HUES64 (cell line): ENCODE results near the gene POLR2I.
"Not testable (repeated sequence)": the region's sequence is repeated elsewhere in the genome, so short reads cannot be mapped to it uniquely, and the experiment has no call there.

ENCODE experiments used
- H3K27ac ChIP-seq: 2 replicates; pipeline ENCODE4 v1.7.0; 2013; ENCODE audit warnings: low read depth, low read length, inconsistent platforms
- H3K27me3 ChIP-seq: 2 replicates; pipeline ENCODE4 v1.6.1; 2013; ENCODE audit warnings: mild to moderate bottlenecking, low read length; ENCODE audit not compliant: insufficient read depth
- H3K36me3 ChIP-seq: 2 replicates; pipeline ENCODE4 v1.6.1; 2013; ENCODE audit warnings: mild to moderate bottlenecking, low read length; ENCODE audit not compliant: insufficient read depth
- H3K4me1 ChIP-seq: 2 replicates; pipeline ENCODE4 v1.6.1; 2013; ENCODE audit warnings: mild to moderate bottlenecking, low read length, moderate library complexity; ENCODE audit not compliant: insufficient read depth
- H3K4me3 ChIP-seq: 2 replicates; pipeline ENCODE4 v1.5.1; 2013; ENCODE audit warnings: mild to moderate bottlenecking, low read length, moderate library complexity
- H3K9ac ChIP-seq: 2 replicates; pipeline ENCODE4 v1.6.1; 2013; ENCODE audit warnings: mild to moderate bottlenecking, low read depth, low read length
- H3K9me3 ChIP-seq: 2 replicates; pipeline ENCODE4 v1.6.1; 2013; ENCODE audit warnings: low read depth, low read length; ENCODE audit not compliant: insufficient read depth
- WGBS: fragments of 150-250, 120-280 bp; methylation state at CpG from one replicate; pipeline ENCODE4 v1.1.7; 2013; ENCODE audit warnings: missing lambda C conversion rate; 5-methylcytosine and 5-hydroxymethylcytosine counted together

POLR2I gene

DNA sequence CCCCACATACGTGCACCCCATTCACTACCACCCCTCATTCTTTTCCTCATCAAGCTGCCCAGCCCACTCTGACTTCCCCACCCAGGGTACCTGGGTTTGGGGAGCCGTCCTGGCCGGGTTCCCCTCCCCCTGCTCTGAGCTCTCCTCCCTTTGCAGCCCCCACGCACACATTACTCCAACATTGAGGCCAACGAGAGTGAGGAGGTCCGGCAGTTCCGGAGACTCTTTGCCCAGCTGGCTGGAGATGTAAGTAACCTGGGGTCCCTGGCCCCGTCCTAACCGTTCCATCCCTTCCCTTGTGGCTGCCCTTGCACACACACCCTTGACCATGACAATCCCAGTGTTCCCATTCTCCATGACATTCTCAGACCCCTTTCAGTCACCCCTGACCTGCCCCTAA, 27.8 kb upstream of the POLR2I start:
- Histone ChIP-seq H3K9ac (no peak overlapping the region), H3K27me3 (no peaks in the 10 kb centered on the region), H3K36me3 (peaks cover 47% of the 10 kb centered on the region), H3K4me3 (no peak overlapping the region), H3K27ac (no peak overlapping the region), H3K4me1 (no peaks in the 10 kb centered on the region; the same call in 1 of the 2 replicates), H3K9me3 (no peaks in the 10 kb centered on the region)
- WGBS: 97% methylated on average over 9 of the region's 9 CpGs

DNA sequence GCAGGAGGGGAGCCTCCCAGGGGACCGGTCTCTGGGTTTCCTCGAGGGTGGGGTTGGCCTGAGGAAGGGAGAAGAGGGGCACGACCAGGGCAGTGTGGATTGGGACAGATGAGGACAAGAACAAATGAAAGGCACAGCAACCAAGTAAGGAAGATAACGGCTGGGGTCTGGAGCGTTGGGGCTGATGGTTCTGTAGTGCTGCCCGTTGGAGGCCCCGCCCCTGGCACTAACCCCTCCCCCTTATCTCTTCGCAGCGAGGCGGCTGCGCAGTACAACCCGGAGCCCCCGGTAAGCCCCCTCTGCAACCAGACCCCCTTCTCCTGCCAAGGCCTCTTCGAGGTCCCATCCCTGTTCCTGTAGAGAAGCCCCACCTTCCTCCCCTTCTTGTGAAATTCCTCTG, 27.4 kb upstream of the POLR2I start:
- peaks cover 44% of the 10 kb centered on the region for H3K36me3 ChIP-seq
- H3K4me3 ChIP-seq: peak overlapping the region; percentile 51
- no peak overlapping the region for H3K9ac ChIP-seq
- no peaks in the 10 kb centered on the region for H3K9me3 ChIP-seq
- H3K4me1 ChIP-seq: no peaks in the 10 kb centered on the region; the same call in 1 of the 2 replicates
- no peaks in the 10 kb centered on the region for H3K27me3 ChIP-seq
- 96% methylated on average over 14 of the region's 14 CpGs for WGBS
- no peak overlapping the region for H3K27ac ChIP-seq

DNA sequence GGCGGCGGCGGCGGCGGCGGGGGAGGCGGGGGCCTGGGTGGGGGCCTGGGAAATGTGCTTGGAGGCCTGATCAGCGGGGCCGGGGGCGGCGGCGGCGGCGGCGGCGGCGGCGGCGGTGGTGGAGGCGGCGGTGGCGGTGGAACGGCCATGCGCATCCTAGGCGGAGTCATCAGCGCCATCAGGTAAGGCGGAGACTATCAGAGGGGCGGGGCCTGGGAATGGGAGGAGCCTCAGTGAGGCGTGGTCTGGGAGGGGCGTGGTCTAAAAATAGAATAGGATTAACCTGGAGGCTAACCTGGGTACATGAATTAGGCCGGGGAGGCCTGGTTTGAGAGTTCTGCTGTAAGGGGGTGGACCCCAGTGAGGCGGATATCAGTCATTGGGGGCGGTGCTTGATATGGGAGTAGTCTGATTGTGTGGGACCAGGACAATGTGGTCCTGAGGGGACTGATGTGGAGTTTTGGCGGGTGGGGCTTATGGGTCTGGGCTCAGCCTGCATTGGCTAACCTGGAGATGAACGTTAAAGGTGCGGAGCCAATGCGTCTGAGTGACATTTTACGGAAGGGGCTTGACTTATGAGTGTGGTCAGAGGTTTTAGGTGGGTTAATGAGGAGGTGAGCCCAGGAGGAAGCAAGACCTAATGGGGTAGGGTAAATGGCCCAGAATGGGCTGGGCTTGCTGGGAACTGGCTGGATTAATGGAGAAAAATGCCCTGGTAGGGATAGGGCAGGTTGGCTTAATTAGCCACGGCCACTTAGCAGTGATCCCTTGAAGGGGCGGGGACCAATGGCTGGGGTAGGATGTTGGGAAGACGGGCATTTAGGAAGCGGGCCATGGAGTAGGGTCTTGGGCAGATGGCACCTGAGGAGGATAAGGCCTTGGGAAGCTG, 26.6 kb upstream of the POLR2I start:
- H3K4me3 ChIP-seq: peak overlapping the region; percentile 100
- no peaks in the 10 kb centered on the region for H3K27me3 ChIP-seq
- H3K27ac ChIP-seq: peak overlapping the region; percentile 92; the same call in 1 of the 2 replicates
- H3K9me3 ChIP-seq: no peaks in the 10 kb centered on the region
- H3K9ac ChIP-seq: no peak overlapping the region
- H3K36me3 ChIP-seq: peaks cover 36% of the 10 kb centered on the region
- H3K4me1 ChIP-seq: no peaks in the 10 kb centered on the region; the same call in 1 of the 2 replicates
- 17% methylated on average over 34 of the region's 42 CpGs for WGBS

DNA sequence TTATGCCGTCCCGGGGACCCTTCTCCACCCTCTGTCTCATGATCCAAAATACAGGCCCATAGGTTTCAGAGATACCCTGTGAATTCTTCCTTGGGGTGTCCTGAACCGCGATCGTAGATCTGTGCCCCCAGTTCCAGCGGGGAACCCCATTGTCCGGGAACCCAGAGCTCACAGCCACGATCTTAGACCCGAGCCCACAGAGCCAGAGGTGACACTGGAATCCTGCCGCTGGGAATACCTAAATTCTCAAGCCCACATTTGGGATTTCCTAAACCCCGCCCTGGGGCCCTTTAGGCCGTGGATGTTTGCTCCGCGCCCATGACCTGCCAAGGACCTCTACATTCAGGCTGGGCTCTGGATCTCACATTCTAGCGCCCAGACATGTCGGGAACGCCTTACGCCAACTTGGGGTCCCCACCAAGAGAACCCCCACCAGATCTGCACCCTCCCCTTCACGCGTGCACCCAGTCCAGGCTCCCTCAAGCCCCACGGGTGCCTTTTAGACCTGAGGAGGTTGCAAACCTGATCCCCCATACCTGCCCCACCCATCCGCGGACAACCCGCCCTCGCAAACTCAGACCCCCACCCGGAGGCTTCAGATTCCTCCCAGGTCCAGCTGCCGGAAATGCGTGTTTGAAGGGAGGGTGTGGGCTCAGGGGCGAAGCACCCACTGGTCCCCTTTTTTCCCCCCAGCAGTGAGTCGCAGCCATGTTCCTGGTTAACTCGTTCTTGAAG, 25.8 kb upstream of the POLR2I start:
- H3K36me3 ChIP-seq: peaks cover 28% of the 10 kb centered on the region
- H3K27ac ChIP-seq: peak overlapping the region; percentile 92
- H3K4me3 ChIP-seq: peak overlapping the region; percentile 100
- H3K9ac ChIP-seq: peak overlapping the region; percentile 91
- no peaks in the 10 kb centered on the region for H3K27me3 ChIP-seq
- no peaks in the 10 kb centered on the region for H3K9me3 ChIP-seq
- H3K4me1 ChIP-seq: no peaks in the 10 kb centered on the region; the same call in 1 of the 2 replicates
- under 1% methylated on average over 29 of the region's 31 CpGs for WGBS

DNA sequence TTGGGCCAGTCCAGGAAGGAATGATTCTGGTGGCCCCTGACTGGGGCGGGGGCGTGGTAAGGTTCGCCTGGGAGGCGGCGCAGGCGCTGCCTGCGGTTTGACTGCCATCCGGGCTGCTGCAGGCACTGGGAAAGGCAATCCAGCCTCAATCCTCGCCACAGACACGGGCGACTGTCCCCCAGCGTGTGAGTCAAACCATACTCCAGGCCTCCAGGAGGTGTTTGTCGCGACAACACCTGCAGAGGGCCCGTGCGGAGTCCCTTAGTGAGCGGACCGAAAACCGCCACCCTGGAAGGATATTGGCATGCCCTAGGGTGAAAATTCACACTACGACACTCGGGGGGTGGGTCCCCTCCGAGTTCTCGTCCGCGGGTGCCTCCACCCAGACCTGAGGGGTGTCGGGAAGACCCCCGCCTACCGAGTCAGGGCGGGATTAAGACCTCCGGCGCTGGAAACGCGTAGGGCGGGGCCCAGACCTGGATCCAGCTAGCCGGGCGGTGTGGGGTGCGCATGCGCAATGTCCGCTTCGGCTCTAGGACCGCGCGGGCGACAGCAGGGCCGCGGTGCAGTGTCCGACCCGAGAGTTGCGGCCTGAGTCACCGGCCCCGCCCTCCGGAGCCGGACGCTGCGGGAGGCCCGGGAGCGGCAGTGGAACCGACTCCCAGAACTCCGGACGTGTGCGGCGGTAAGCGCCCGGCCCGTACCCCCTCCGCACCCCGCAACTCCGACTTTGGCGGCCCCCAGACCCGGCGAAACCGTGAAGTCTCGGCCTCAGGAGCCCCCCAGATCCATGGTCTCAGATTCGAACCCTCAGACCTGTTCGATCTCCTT, 25.0 kb upstream of the POLR2I start, which contains the start of gene CAPNS1:
Gene CAPNS1, plus strand, starts transcription at position 594 of the 831 bp plus-strand sequence. CDS start 946 bp downstream, outside the sequence.
- WGBS: under 1% methylated on average over 75 of the region's 75 CpGs
- H3K4me1 ChIP-seq: no peaks in the 10 kb centered on the region; the same call in 1 of the 2 replicates
- H3K36me3 ChIP-seq: peaks cover 21% of the 10 kb centered on the region
- H3K4me3 ChIP-seq: peak within 1 kb of the TSS; percentile 100
- H3K27ac ChIP-seq: peak within 1 kb of the TSS; percentile 92
- no peaks in the 10 kb centered on the region for H3K9me3 ChIP-seq
- peak within 1 kb of the TSS; percentile 91 for H3K9ac ChIP-seq
- H3K27me3 ChIP-seq: no peaks in the 10 kb centered on the region

DNA sequence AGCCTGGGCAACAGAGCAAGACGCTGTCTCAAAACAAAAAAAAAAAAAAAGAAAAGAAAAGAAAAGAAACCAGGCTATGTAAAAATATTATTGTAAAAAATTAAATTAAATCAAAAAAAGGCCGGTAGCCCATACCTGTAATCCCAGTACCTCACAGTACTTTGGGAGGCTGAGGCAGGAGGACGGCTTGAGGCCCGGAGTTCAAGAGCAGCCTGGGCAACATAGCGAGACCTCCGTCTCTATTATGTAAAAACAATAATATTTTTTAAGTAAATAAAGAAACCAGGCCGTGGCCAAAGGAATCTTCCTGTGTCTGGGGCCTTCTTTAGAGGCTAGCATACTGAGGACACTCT, 24.4 kb upstream of the POLR2I start:
- Histone ChIP-seq H3K27ac (peak overlapping the region; percentile 91), H3K9ac (peak overlapping the region; percentile 84), H3K36me3 (peaks cover 15% of the 10 kb centered on the region), H3K27me3 (no peaks in the 10 kb centered on the region), H3K4me3 (peak overlapping the region; percentile 100), H3K4me1 (no peaks in the 10 kb centered on the region; the same call in 1 of the 2 replicates), H3K9me3 (no peaks in the 10 kb centered on the region)
- 66% methylated on average over 4 of the region's 7 CpGs for WGBS

DNA sequence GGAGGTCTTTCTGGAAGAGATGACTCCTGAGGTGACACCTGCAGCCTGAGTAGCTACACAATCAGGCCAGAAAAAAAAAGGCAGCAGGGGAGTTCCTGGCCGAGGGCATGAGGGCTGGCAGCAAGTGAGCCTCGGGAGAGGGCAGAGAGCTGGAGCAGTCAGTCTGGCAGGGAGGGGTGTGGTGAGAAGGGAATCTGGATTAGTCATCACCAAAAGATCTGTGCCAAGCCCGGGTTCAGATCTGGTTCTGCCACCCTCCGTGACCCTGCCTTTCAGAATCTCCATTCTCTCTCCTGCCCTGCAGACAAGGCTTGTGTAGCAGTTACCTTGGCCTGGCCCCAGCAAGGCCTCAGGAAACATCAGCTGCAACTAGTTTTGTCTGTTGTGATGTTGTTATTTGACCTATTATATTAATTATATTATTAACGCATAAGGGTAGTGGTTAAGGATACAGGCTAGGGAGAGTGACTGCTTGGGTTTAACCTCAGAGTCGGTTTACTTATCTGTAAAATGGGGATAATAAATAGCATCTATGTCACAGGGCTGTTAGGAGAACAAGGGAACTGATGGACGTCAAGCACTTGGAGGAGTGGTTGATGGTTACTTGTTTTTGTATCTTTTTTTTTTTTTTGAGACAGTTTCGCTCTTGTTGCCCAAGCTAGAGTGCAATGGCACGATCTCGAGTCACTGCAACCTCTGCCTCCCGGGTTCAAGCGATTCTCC, 22.4 kb upstream of the POLR2I start:
- Histone ChIP-seq H3K36me3 (peaks cover 2% of the 10 kb centered on the region; the same call in 1 of the 2 replicates), H3K4me3 (no peak overlapping the region), H3K9me3 (no peaks in the 10 kb centered on the region), H3K27ac (no peak overlapping the region), H3K9ac (no peak overlapping the region), H3K4me1 (no peaks in the 10 kb centered on the region; the same call in 1 of the 2 replicates), H3K27me3 (no peaks in the 10 kb centered on the region)
- 81% methylated on average over 12 of the region's 12 CpGs for WGBS

DNA sequence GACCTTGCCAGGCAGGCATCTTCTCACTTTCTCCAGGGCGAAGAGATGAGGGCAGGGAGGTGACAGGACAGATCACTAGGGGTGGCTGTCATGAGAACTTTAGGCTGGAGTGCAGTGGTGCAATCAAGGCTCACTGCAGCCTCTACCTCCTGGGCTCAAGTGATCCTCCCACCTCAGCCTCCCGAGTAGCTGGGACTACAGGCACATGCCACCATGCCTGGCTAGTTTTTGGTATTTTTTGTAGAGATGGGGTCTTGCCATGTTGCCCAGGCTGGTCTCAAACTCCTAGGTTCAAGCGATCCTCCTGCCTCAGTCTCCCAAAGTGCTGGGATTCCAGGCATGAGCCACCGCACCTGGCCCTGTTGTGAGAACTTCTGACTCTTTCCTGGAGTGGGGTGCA, 20.2 kb upstream of the POLR2I start:
- not testable (repeated sequence) for H3K4me1 ChIP-seq
- WGBS: 91% methylated on average over 4 of the region's 4 CpGs

DNA sequence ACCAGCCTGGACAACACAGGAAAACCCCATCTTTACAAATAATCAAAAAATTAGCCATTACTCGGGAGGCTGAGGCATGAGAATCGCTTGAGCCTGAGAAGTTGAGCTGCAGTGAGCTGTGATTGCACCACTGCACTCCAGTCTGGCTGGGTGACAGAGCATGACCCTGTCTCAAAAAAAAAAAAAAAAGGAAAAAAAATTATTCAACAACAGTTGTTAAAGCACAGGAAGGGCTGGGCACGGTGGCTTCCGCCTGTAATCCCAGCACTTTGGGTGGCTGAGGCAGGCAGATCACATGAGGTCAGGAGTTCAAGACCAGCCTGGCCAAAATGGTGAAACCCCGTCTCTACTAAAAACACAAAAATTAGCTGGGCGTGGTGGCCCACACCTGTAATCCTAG, 16.5 kb upstream of the POLR2I start:
- H3K27me3 ChIP-seq, H3K9ac ChIP-seq, H3K4me3 ChIP-seq, H3K27ac ChIP-seq, H3K36me3 ChIP-seq, H3K9me3 ChIP-seq, H3K4me1 ChIP-seq: not testable (repeated sequence)
- WGBS: 93% methylated on average over 6 of the region's 6 CpGs

More for the DNA sequence above, 20.2 kb upstream of the POLR2I start:
- not testable (repeated sequence) for H3K36me3 ChIP-seq, H3K9me3 ChIP-seq, H3K27ac ChIP-seq, H3K9ac ChIP-seq, H3K4me3 ChIP-seq, H3K27me3 ChIP-seq

DNA sequence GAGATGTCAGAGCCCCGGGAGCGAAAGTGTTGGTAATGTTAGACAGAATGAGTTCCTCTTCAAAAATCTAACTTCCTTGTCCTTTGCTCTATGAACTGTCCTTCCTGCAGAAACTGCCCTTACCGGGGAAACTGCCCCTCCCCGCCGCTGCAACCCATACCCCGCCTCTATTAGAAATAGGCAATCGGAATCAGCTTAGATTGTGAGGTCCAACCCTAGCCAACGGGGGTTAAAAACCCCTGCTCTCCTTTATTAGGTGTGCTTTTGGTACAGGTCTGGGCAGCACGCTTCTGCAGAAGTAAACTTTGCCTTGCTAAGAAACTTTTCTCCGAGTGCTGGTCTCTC, 13.7 kb upstream of the POLR2I start:
- peak overlapping the region; percentile 76 for H3K9ac ChIP-seq
- H3K36me3 ChIP-seq: peaks cover 24% of the 10 kb centered on the region
- H3K27me3 ChIP-seq: no peaks in the 10 kb centered on the region
- H3K4me3 ChIP-seq: peak overlapping the region; percentile 64
- H3K27ac ChIP-seq: peak overlapping the region; percentile 82
- no peaks in the 10 kb centered on the region for H3K9me3 ChIP-seq
- no peaks in the 10 kb centered on the region for H3K4me1 ChIP-seq
- 24% methylated on average over 10 of the region's 10 CpGs for WGBS
